Liver (tissue), 9 donors: ENCODE results near the gene METTL15. TPM values are rescaled to one million over a fixed set of nuclear protein-coding genes. Genes with fewer than 3 reads are reported as not detected.

ENCODE experiments used
- DNase-seq: peaks from one replicate; pipeline ENCODE4 v3.0.0-alpha.2; 2017; ENCODE audit warnings: low spot score
- H3K27ac ChIP-seq, 2 donors: one replicate each; pipeline ENCODE4 v1.7.0; 2013; ENCODE audit warnings: inconsistent platforms in 2 of 2, low read length in 2 of 2, control low read depth in 1 of 2, low read depth in 1 of 2, mild to moderate bottlenecking in 1 of 2
- H3K27me3 ChIP-seq, 4 donors: one replicate each; pipeline versions ENCODE4 v1.6.1 to v1.7.0; 2013; ENCODE audit warnings: low read length in 3 of 4, inconsistent platforms in 1 of 4, mild to moderate bottlenecking in 1 of 4, moderate library complexity in 1 of 4; ENCODE audit not compliant: control insufficient read depth in 4 of 4, insufficient read depth in 4 of 4
- H3K36me3 ChIP-seq, 4 donors: one replicate each; pipeline versions ENCODE4 v1.6.1 to v1.7.0; 2013; ENCODE audit warnings: low read length in 3 of 4, mild to moderate bottlenecking in 3 of 4, low read depth in 1 of 4, moderate library complexity in 1 of 4; ENCODE audit not compliant: control insufficient read depth in 4 of 4, insufficient read depth in 3 of 4
- H3K4me1 ChIP-seq, 4 donors: one replicate each; pipeline versions ENCODE4 v1.6.1 to v1.7.0; 2013; ENCODE audit warnings: low read length in 3 of 4, mild to moderate bottlenecking in 3 of 4, moderate library complexity in 1 of 4; ENCODE audit not compliant: control insufficient read depth in 4 of 4, insufficient read depth in 4 of 4
- H3K4me3 ChIP-seq, 3 donors: one replicate each; pipeline versions ENCODE4 v1.6.1 to v1.7.0; 2013; ENCODE audit warnings: low read length in 3 of 3, control low read depth in 1 of 3, low read depth in 1 of 3, mild to moderate bottlenecking in 1 of 3
- H3K9ac ChIP-seq, 2 donors: one replicate each; pipeline ENCODE4 v1.7.0; 2013; ENCODE audit warnings: low read length in 2 of 2, mild to moderate bottlenecking in 2 of 2, moderate library complexity in 2 of 2, control low read depth in 1 of 2, low read depth in 1 of 2
- H3K9me3 ChIP-seq, 4 donors: one replicate each; pipeline versions ENCODE4 v1.6.1 to v1.7.0; 2013; ENCODE audit warnings: low read length in 3 of 4; ENCODE audit not compliant: control insufficient read depth in 4 of 4
- EGR1 ChIP-seq, 2 donors: IDR thresholded peaks; 2 replicates each; pipeline ENCODE4 v1.6.1; 2016 to 2018; ENCODE audit warnings: antibody characterized with exemption in 2 of 2, low read depth in 2 of 2
- FOXA1 ChIP-seq: IDR thresholded peaks from 2 replicates; pipeline ENCODE4 v1.6.1; 2016; ENCODE audit warnings: antibody characterized with exemption
- FOXA2 ChIP-seq: IDR thresholded peaks from 2 replicates; pipeline ENCODE4 v1.6.1; 2016; ENCODE audit warnings: antibody characterized with exemption
- GABPA ChIP-seq, 2 donors: IDR thresholded peaks in 1 of 2; conservative IDR thresholded peaks in 1 of 2; 2 replicates each; pipeline ENCODE4 v1.6.1; 2016; ENCODE audit warnings: antibody characterized with exemption in 2 of 2, mild to moderate bottlenecking in 1 of 2, moderate library complexity in 1 of 2
- HNF4A ChIP-seq, 2 donors: conservative IDR thresholded peaks; 2 replicates each; pipeline ENCODE4 v1.6.1; 2016; ENCODE audit warnings: antibody characterized with exemption in 2 of 2, mild to moderate bottlenecking in 2 of 2
- HNF4G ChIP-seq: IDR thresholded peaks from 2 replicates; pipeline ENCODE4 v1.6.1; 2016; ENCODE audit warnings: antibody characterized with exemption
- JUND ChIP-seq, 2 donors: IDR thresholded peaks; 2 replicates each; pipeline ENCODE4 v1.6.1; 2016; ENCODE audit warnings: antibody characterized with exemption in 2 of 2
- NR2F2 ChIP-seq: IDR thresholded peaks from 2 replicates; pipeline ENCODE4 v1.6.1; 2016; ENCODE audit warnings: antibody characterized with exemption
- RAD21 ChIP-seq, 2 donors: IDR thresholded peaks; 2 replicates each; pipeline ENCODE4 v1.6.1; 2016; ENCODE audit warnings: antibody characterized with exemption in 2 of 2, mild to moderate bottlenecking in 2 of 2
- RXRA ChIP-seq, 2 donors: IDR thresholded peaks; 2 replicates each; pipeline ENCODE4 v1.6.1; 2017 to 2018; ENCODE audit warnings: antibody characterized with exemption in 2 of 2, mild to moderate bottlenecking in 1 of 2
- SP1 ChIP-seq: IDR thresholded peaks from 2 replicates; pipeline ENCODE4 v1.6.1; 2018; ENCODE audit warnings: antibody characterized with exemption, mild to moderate bottlenecking
- TAF1 ChIP-seq: conservative IDR thresholded peaks from 2 replicates; pipeline ENCODE4 v1.6.1; 2016; ENCODE audit warnings: antibody characterized with exemption, mild to moderate bottlenecking
- YY1 ChIP-seq: IDR thresholded peaks from 2 replicates; pipeline ENCODE4 v1.6.1; 2016; ENCODE audit warnings: antibody characterized with exemption, mild to moderate bottlenecking
- WGBS: extraction: QIAGEN DNeasy Blood & Tissue Kit; methylation state at CpG from one replicate; pipeline ENCODE4 v1.1.7; 2013; 5-methylcytosine and 5-hydroxymethylcytosine counted together
- polyA plus RNA-seq, 2 donors: library from polyadenylated mRNA; stranded (reverse) in 1 of 2; unstranded in 1 of 2; fragments of 200-250 nt in 1 of 2; fragments of >200 nt in 1 of 2; fragmentation: Nextera tagmentation in 1 of 2; extraction: Ambion mirVana in 1 of 2; gene quantifications; one replicate each; pipeline versions ENCODE4 v1.2.1 to v1.2.3, GENCODE V29; 2013 to 2015
- total RNA-seq, 2 donors: library from RNA; depleted of rRNA; stranded (reverse); fragments of >200 nt; gene quantifications; one replicate each; pipeline ENCODE4 v1.2.3, GENCODE V29; 2014
- TF ChIP-seq, protein P1 (sequence below): IDR thresholded peaks from 2 replicates; pipeline ENCODE4 v1.6.1; 2016; ENCODE audit warnings: antibody characterized with exemption
- TF ChIP-seq, protein P2 (sequence below): IDR thresholded peaks from 2 replicates; pipeline ENCODE4 v1.6.1; 2016; ENCODE audit warnings: antibody characterized with exemption
- TF ChIP-seq, protein P3 (sequence below): fragments of 150-350 bp; IDR thresholded peaks from 2 replicates; pipeline ENCODE4 v1.5.1; 2017; ENCODE audit warnings: improper control_type of control experiment, low read depth, low read length; ENCODE audit not compliant: missing input control
- TF ChIP-seq, protein P4 (sequence below): IDR thresholded peaks from 2 replicates; pipeline ENCODE4 v1.6.1; 2016; ENCODE audit warnings: antibody characterized with exemption
- TF ChIP-seq, protein P5 (sequence below): IDR thresholded peaks from 2 replicates; pipeline ENCODE4 v1.6.1; 2016; ENCODE audit warnings: antibody characterized with exemption, mild to moderate bottlenecking
- donor health status: healthy.
- donor health status: healthy.
- donor health status: healthy.
- donor health status: healthy.
- donor health status: healthy.

METTL15 gene
- total and polyA plus RNA-seq, 4 donors = 4.1 to 11.5 (median 8.1) TPM

DNA sequence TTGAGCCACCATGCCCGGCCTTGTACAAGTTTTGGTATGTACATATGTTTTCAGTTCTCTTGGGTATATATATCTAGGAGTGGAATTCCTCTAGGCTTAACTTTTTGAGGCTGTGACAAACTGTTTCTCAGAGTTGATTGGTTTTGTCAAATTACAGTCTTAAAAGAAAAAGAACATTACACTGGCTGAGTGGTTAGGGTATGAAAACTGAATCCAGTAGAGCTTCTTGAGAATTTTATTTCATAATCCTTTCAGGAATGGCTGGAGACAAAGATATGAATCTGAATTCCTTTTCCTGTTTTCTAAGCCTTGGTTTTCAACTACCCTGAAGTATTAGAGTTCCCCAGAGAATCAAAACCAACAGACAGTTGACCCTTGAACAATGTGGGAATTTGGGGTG is 6.5 kb downstream of the METTL15 start (continued):
- TF ChIP-seq, protein P1, sequence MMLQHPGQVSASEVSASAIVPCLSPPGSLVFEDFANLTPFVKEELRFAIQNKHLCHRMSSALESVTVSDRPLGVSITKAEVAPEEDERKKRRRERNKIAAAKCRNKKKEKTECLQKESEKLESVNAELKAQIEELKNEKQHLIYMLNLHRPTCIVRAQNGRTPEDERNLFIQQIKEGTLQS = no peak
- TF ChIP-seq RAD21 (IDR thresholded peaks at IDR 0.05) (no peak), RXRA (IDR thresholded peaks at IDR 0.05) (no peak), FOXA1 (no peak), HNF4A (conservative IDR thresholded peaks at IDR 0.05) (no peak)

DNA sequence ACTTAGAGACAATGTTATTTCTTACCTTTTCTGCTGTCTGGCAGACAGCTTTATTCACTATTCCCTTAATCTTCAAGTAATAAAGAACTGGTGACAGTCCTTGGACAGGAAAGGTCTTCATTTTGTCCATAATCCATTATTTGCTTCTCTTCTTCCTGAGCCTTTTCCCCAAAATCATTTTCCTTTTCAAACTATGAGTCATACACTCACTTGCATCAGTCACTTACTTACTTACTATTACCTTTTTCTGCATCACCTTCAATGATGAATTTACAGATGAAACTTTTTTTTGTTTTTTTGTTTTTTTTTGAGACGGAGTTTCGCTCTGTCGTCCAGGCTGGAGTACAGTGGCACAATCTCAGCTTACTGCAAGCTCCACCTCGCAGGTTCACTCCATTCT is 9.5 kb downstream of the METTL15 start:
- H3K27ac ChIP-seq = no peak overlapping the region
- no peak for DNase-seq
- H3K9ac ChIP-seq = no peak overlapping the region
- TF ChIP-seq JUND (IDR thresholded peaks at IDR 0.05) (no peak), GABPA (IDR thresholded peaks at IDR 0.05 in 1 of 2, conservative IDR thresholded peaks at IDR 0.05 in 1 of 2) (no peak), HNF4G (no peak), NR2F2 (no peak), FOXA1 (no peak), RAD21 (IDR thresholded peaks at IDR 0.05) (no peak), SP1 (no peak), HNF4A (conservative IDR thresholded peaks at IDR 0.05) (no peak), RXRA (IDR thresholded peaks at IDR 0.05) (no peak), EGR1 (IDR thresholded peaks at IDR 0.05; ENCODE audit: low read depth in 2 of 2) (no peak), FOXA2 (no peak), YY1 (no peak), TAF1 (no peak)
- TF ChIP-seq, protein P2, sequence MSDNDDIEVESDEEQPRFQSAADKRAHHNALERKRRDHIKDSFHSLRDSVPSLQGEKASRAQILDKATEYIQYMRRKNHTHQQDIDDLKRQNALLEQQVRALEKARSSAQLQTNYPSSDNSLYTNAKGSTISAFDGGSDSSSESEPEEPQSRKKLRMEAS = no peak
- TF ChIP-seq, protein P3, sequence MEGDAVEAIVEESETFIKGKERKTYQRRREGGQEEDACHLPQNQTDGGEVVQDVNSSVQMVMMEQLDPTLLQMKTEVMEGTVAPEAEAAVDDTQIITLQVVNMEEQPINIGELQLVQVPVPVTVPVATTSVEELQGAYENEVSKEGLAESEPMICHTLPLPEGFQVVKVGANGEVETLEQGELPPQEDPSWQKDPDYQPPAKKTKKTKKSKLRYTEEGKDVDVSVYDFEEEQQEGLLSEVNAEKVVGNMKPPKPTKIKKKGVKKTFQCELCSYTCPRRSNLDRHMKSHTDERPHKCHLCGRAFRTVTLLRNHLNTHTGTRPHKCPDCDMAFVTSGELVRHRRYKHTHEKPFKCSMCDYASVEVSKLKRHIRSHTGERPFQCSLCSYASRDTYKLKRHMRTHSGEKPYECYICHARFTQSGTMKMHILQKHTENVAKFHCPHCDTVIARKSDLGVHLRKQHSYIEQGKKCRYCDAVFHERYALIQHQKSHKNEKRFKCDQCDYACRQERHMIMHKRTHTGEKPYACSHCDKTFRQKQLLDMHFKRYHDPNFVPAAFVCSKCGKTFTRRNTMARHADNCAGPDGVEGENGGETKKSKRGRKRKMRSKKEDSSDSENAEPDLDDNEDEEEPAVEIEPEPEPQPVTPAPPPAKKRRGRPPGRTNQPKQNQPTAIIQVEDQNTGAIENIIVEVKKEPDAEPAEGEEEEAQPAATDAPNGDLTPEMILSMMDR = no peak
- TF ChIP-seq, protein P1 = no peak
- TF ChIP-seq, protein P4, sequence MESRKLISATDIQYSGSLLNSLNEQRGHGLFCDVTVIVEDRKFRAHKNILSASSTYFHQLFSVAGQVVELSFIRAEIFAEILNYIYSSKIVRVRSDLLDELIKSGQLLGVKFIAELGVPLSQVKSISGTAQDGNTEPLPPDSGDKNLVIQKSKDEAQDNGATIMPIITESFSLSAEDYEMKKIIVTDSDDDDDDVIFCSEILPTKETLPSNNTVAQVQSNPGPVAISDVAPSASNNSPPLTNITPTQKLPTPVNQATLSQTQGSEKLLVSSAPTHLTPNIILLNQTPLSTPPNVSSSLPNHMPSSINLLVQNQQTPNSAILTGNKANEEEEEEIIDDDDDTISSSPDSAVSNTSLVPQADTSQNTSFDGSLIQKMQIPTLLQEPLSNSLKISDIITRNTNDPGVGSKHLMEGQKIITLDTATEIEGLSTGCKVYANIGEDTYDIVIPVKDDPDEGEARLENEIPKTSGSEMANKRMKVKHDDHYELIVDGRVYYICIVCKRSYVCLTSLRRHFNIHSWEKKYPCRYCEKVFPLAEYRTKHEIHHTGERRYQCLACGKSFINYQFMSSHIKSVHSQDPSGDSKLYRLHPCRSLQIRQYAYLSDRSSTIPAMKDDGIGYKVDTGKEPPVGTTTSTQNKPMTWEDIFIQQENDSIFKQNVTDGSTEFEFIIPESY = no peak
- TF ChIP-seq, protein P5, sequence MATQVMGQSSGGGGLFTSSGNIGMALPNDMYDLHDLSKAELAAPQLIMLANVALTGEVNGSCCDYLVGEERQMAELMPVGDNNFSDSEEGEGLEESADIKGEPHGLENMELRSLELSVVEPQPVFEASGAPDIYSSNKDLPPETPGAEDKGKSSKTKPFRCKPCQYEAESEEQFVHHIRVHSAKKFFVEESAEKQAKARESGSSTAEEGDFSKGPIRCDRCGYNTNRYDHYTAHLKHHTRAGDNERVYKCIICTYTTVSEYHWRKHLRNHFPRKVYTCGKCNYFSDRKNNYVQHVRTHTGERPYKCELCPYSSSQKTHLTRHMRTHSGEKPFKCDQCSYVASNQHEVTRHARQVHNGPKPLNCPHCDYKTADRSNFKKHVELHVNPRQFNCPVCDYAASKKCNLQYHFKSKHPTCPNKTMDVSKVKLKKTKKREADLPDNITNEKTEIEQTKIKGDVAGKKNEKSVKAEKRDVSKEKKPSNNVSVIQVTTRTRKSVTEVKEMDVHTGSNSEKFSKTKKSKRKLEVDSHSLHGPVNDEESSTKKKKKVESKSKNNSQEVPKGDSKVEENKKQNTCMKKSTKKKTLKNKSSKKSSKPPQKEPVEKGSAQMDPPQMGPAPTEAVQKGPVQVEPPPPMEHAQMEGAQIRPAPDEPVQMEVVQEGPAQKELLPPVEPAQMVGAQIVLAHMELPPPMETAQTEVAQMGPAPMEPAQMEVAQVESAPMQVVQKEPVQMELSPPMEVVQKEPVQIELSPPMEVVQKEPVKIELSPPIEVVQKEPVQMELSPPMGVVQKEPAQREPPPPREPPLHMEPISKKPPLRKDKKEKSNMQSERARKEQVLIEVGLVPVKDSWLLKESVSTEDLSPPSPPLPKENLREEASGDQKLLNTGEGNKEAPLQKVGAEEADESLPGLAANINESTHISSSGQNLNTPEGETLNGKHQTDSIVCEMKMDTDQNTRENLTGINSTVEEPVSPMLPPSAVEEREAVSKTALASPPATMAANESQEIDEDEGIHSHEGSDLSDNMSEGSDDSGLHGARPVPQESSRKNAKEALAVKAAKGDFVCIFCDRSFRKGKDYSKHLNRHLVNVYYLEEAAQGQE = no peak
- no peaks in the 10 kb centered on the region for H3K4me1 ChIP-seq
- no peaks in the 10 kb centered on the region for H3K9me3 ChIP-seq
- peaks cover 0 to 5% (median 2%) of the 10 kb centered on the region in 4 donors for H3K36me3 ChIP-seq
- 96% methylated on average over 4 of the region's 4 CpGs for WGBS
- no peaks in the 10 kb centered on the region for H3K27me3 ChIP-seq
- no peak overlapping the region for H3K4me3 ChIP-seq
